ENCODE results near the gene ECHDC3. TPM values are rescaled to one million over a fixed set of nuclear protein-coding genes. Genes with fewer than 3 reads are reported as not detected.

Gene ECHDC3
- polyA plus RNA-seq, 2 of the 4 experiments (the other 2 are of a cell fraction): 6.0 to 6.1 TPM

GRCh38 chr10:11783558-11783865, 41.3 kb downstream of the ECHDC3 start:
- 65% methylated on average over 7 of the region's 7 CpGs for WGBS (ENCODE audit: missing lambda C conversion rate)
- H3K27ac ChIP-seq: no peak overlapping the region
- no peaks in the 10 kb centered on the region for H3K4me1 ChIP-seq
- no peak overlapping the region for H3K4me2 ChIP-seq
- H3K4me3 ChIP-seq: no peak overlapping the region
- TF ChIP-seq JUNB (IDR thresholded peaks at IDR 0.05): no peak
- no peak for TF ChIP-seq CHD2 (IDR thresholded peaks at IDR 0.05; ENCODE audit: low read length, partially characterized antibody)
- no peak for TF ChIP-seq FOSL2 (IDR thresholded peaks at IDR 0.05)
- TF ChIP-seq FOSL2 (CRISPR knock-in tag; IDR thresholded peaks at IDR 0.05): no peak
- TF ChIP-seq KDM5A (IDR thresholded peaks at IDR 0.05): no peak
- TF ChIP-seq REST (IDR thresholded peaks at IDR 0.05): no peak
- no peak for TF ChIP-seq MAX (IDR thresholded peaks at IDR 0.05)
- TF ChIP-seq CHD4 (IDR thresholded peaks at IDR 0.05; ENCODE audit: borderline replicate concordance): no peak
- TF ChIP-seq GATA3 (IDR thresholded peaks at IDR 0.05; ENCODE audit: borderline replicate concordance): no peak
- TF ChIP-seq E2F6 (IDR thresholded peaks at IDR 0.05; ENCODE audit: borderline replicate concordance, low read depth): no peak
- TF ChIP-seq RAD21 (conservative IDR thresholded peaks at IDR 0.05 in 1 of 2, IDR thresholded peaks at IDR 0.05 in 1 of 2): no peak
- TF ChIP-seq MAFK (IDR thresholded peaks at IDR 0.05; ENCODE audit: partially characterized antibody): no peak
- no peak for TF ChIP-seq CTCF (IDR thresholded peaks at IDR 0.05)
- TF ChIP-seq CBX8 (IDR thresholded peaks at IDR 0.05): no peak
- TF ChIP-seq BHLHE40 (IDR thresholded peaks at IDR 0.05; ENCODE audit: low read depth, low read length): no peak
- no peak for TF ChIP-seq ZC3H11A (IDR thresholded peaks at IDR 0.05)
- TF ChIP-seq RCOR1 (IDR thresholded peaks at IDR 0.05; ENCODE audit: low read depth, low read length): no peak
- no peak for TF ChIP-seq HEYL (CRISPR knock-in tag; IDR thresholded peaks at IDR 0.05)
- DNase-seq (ENCODE audit: low read depth in 1 of 2, low spot score in 1 of 2): no peak
- no peak for FAIRE-seq
- CTCF ChIA-PET: interaction anchor here (0.6 to 6.8 kb wide), 29 partner anchors 9 to 1303 kb away, joined by 3 to 79 read pairs (median 4); no protein-coding TSS in a partner anchor
- no peaks in the 10 kb centered on the region for H3K9me3 ChIP-seq
- no peak for ATAC-seq
- POLR2A ChIA-PET: no interaction called here

GRCh38 chr10:11787374-11787773, 45.2 kb downstream of the ECHDC3 start:
- H3K4me3 ChIP-seq: no peak overlapping the region
- TF ChIP-seq MYC (IDR thresholded peaks at IDR 0.05; ENCODE audit: borderline replicate concordance, low read length): no peak
- no peak for TF ChIP-seq MAFK (IDR thresholded peaks at IDR 0.05; ENCODE audit: partially characterized antibody)
- no peak for TF ChIP-seq GATA3 (IDR thresholded peaks at IDR 0.05; ENCODE audit: borderline replicate concordance)
- no peak for TF ChIP-seq RNF2 (IDR thresholded peaks at IDR 0.05; ENCODE audit: borderline replicate concordance, low read depth)
- TF ChIP-seq CHD4 (IDR thresholded peaks at IDR 0.05; ENCODE audit: borderline replicate concordance): no peak
- no peaks in the 10 kb centered on the region for H3K9me3 ChIP-seq
- ATAC-seq (no peak), FAIRE-seq (no peak), DNase-seq (ENCODE audit: low read depth in 1 of 2, low spot score in 1 of 2) (no peak)
- no peaks in the 10 kb centered on the region for H3K4me1 ChIP-seq
- CTCF ChIA-PET: interaction anchor here (0.9 to 9.1 kb wide), 4 partner anchors 14 to 199 kb away, joined by 3 to 77 read pairs (median 32); partner anchors contain the start of gene PROSER2
- H3K4me2 ChIP-seq: no peak overlapping the region
- no peak overlapping the region for H3K27ac ChIP-seq
- 74% methylated on average over 9 of the region's 9 CpGs for WGBS (ENCODE audit: missing lambda C conversion rate)
- POLR2A ChIA-PET: no interaction called here
